ENCODE measurements around the gene GRB10.

- TF ChIP-seq, protein P1, sequence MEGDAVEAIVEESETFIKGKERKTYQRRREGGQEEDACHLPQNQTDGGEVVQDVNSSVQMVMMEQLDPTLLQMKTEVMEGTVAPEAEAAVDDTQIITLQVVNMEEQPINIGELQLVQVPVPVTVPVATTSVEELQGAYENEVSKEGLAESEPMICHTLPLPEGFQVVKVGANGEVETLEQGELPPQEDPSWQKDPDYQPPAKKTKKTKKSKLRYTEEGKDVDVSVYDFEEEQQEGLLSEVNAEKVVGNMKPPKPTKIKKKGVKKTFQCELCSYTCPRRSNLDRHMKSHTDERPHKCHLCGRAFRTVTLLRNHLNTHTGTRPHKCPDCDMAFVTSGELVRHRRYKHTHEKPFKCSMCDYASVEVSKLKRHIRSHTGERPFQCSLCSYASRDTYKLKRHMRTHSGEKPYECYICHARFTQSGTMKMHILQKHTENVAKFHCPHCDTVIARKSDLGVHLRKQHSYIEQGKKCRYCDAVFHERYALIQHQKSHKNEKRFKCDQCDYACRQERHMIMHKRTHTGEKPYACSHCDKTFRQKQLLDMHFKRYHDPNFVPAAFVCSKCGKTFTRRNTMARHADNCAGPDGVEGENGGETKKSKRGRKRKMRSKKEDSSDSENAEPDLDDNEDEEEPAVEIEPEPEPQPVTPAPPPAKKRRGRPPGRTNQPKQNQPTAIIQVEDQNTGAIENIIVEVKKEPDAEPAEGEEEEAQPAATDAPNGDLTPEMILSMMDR (IDR thresholded peaks at IDR 0.05; ENCODE audit: low read depth, low read length, missing input control): no peak
- TF ChIP-seq NR2F2 (IDR thresholded peaks at IDR 0.05) (peak; percentile 57), RAD21 (IDR thresholded peaks at IDR 0.05) (peak; percentile 66 to 70), REST (IDR thresholded peaks at IDR 0.05) (peak; percentile 80), GABPA (IDR thresholded peaks at IDR 0.05 in 1 of 2, conservative IDR thresholded peaks at IDR 0.05 in 1 of 2) (peak in 1 of 2 donors; percentile 66), FOXA1 (IDR thresholded peaks at IDR 0.05) (no peak), ATF3 (IDR thresholded peaks at IDR 0.05) (peak; percentile 72), YY1 (IDR thresholded peaks at IDR 0.05) (peak; percentile 92), JUND (IDR thresholded peaks at IDR 0.05) (peak; percentile 67 to 86), TAF1 (conservative IDR thresholded peaks at IDR 0.05) (peak; percentile 29)
Observed at GRCh38 chr7:50771120-50772002, 11.3 kb downstream of the GRB10 start.
